DOHH2 (cell line): ENCODE measurements around the gene MAL.

ENCODE experiments used
- H3F3A ChIP-seq: fragments of 200-600 bp; sonication (generic), shearing (Covaris generic); 2 replicates; pipeline ENCODE4 v1.6.0; 2016; ENCODE audit warnings: antibody characterized with exemption, mild to moderate bottlenecking; ENCODE audit not compliant: control insufficient read depth, insufficient read depth
- H3K27ac ChIP-seq: fragments of 200-600 bp; sonication (generic); 2 replicates; pipeline ENCODE4 v1.5.1; 2014; ENCODE audit warnings: low read depth, mild to moderate bottlenecking, low read length, moderate library complexity
- H3K27me3 ChIP-seq: fragments of 200-600 bp; sonication (generic); 2 replicates; pipeline ENCODE4 v1.6.1; 2014; ENCODE audit warnings: mild to moderate bottlenecking, low read length, mixed read lengths; ENCODE audit not compliant: control insufficient read depth
- H3K36me3 ChIP-seq: fragments of 200-600 bp; sonication (generic); 2 replicates; pipeline ENCODE4 v1.6.1; 2014; ENCODE audit warnings: mild to moderate bottlenecking, low read length, moderate library complexity, mixed read lengths; ENCODE audit not compliant: control insufficient read depth
- H3K4me1 ChIP-seq: fragments of 200-600 bp; sonication (generic); 2 replicates; pipeline ENCODE4 v1.6.1; 2014; ENCODE audit warnings: mild to moderate bottlenecking, low read length, mixed read lengths; ENCODE audit not compliant: control insufficient read depth
- H3K4me2 ChIP-seq: fragments of 200-600 bp; sonication (generic); 2 replicates; pipeline ENCODE4 v1.6.0; 2014; ENCODE audit warnings: mild to moderate bottlenecking, low read length, moderate library complexity
- H3K4me3 ChIP-seq: fragments of 200-600 bp; sonication (generic); 2 replicates; pipeline ENCODE4 v1.5.1; 2014; ENCODE audit warnings: mild to moderate bottlenecking, low read length, mixed read lengths
- H3K79me2 ChIP-seq: fragments of 200-600 bp; sonication (generic); 2 replicates; pipeline ENCODE4 v1.6.1; 2014; ENCODE audit warnings: mild to moderate bottlenecking, low read length, mixed read lengths; ENCODE audit not compliant: control insufficient read depth
- H3K9me2 ChIP-seq: fragments of 200-600 bp; sonication (generic); replicated peaks from 2 replicates; pipeline ENCODE4 v1.6.1; 2014; ENCODE audit warnings: mild to moderate bottlenecking, low read length, mixed read lengths; ENCODE audit not compliant: control insufficient read depth
- H3K9me3 ChIP-seq: fragments of 200-600 bp; sonication (generic); 2 replicates; pipeline ENCODE4 v1.6.1; 2014; ENCODE audit warnings: antibody characterized with exemption, low read length, mixed read lengths; ENCODE audit not compliant: control insufficient read depth, insufficient read depth
- H4K20me1 ChIP-seq: fragments of 200-600 bp; sonication (generic); 2 replicates; pipeline ENCODE4 v1.6.0; 2014; ENCODE audit warnings: low read depth, mild to moderate bottlenecking, antibody characterized with exemption, low read length, moderate library complexity; ENCODE audit not compliant: control insufficient read depth, insufficient read depth
- EZH2phosphoT487 ChIP-seq: fragments of 200-600 bp; sonication (generic); IDR thresholded peaks from 2 replicates; pipeline ENCODE4 v1.6.1; 2017; ENCODE audit warnings: borderline replicate concordance, mild to moderate bottlenecking, antibody characterized with exemption, low read length, moderate library complexity, mixed read lengths
- TF ChIP-seq, protein P1 (sequence below): fragments of 200-600 bp; sonication (generic); IDR thresholded peaks from one replicate; pipeline ENCODE4 v1.5.1; 2014; ENCODE audit warnings: antibody characterized with exemption, mild to moderate bottlenecking, low read depth, low read length; ENCODE audit not compliant: poor library complexity, severe bottlenecking

MAL gene

DNA sequence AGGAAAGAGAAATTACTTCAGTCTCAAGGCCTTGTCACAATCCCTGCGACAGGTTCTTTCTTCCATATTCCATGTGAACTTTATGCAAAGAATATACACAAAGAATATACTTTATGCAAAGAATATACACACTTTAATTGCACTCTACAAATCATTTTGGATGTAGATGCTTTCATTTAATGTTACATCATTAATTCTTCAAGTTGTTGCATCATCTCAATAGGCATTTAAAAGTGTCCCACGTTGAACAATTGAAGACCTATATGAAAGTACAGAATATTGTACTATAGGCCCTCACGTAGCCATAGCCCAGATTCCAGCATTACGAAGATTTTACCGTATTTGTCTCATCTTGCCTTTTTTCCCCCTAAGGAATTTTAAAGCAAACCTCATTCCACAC lies 33.1 kb upstream of the MAL start:
- Histone ChIP-seq H3K27ac (no peak overlapping the region), H3K27me3 (peaks cover 3% of the 10 kb centered on the region; the same call in 1 of the 2 replicates)

GRCh38 chr2:94993176-94994062 lies 32.1 kb upstream of the MAL start:
- Histone ChIP-seq H3K9me2 (no peaks in the 10 kb centered on the region), H3K27me3 (peaks cover 3% of the 10 kb centered on the region; the same call in 1 of the 2 replicates)

More for the DNA sequence above, 33.1 kb upstream of the MAL start:
- Histone ChIP-seq H3K9me2 (no peaks in the 10 kb centered on the region), H3K4me2 (no peak overlapping the region), H3K9me3 (no peaks in the 10 kb centered on the region), H3K4me1 (no peaks in the 10 kb centered on the region), H4K20me1 (no peaks in the 10 kb centered on the region), H3K4me3 (no peak overlapping the region), H3F3A (no peaks in the 10 kb centered on the region), H3K36me3 (no peaks in the 10 kb centered on the region), H3K79me2 (no peaks in the 10 kb centered on the region)
- TF ChIP-seq EZH2phosphoT487: no peak
- TF ChIP-seq, protein P1, sequence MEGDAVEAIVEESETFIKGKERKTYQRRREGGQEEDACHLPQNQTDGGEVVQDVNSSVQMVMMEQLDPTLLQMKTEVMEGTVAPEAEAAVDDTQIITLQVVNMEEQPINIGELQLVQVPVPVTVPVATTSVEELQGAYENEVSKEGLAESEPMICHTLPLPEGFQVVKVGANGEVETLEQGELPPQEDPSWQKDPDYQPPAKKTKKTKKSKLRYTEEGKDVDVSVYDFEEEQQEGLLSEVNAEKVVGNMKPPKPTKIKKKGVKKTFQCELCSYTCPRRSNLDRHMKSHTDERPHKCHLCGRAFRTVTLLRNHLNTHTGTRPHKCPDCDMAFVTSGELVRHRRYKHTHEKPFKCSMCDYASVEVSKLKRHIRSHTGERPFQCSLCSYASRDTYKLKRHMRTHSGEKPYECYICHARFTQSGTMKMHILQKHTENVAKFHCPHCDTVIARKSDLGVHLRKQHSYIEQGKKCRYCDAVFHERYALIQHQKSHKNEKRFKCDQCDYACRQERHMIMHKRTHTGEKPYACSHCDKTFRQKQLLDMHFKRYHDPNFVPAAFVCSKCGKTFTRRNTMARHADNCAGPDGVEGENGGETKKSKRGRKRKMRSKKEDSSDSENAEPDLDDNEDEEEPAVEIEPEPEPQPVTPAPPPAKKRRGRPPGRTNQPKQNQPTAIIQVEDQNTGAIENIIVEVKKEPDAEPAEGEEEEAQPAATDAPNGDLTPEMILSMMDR: no peak

DNA sequence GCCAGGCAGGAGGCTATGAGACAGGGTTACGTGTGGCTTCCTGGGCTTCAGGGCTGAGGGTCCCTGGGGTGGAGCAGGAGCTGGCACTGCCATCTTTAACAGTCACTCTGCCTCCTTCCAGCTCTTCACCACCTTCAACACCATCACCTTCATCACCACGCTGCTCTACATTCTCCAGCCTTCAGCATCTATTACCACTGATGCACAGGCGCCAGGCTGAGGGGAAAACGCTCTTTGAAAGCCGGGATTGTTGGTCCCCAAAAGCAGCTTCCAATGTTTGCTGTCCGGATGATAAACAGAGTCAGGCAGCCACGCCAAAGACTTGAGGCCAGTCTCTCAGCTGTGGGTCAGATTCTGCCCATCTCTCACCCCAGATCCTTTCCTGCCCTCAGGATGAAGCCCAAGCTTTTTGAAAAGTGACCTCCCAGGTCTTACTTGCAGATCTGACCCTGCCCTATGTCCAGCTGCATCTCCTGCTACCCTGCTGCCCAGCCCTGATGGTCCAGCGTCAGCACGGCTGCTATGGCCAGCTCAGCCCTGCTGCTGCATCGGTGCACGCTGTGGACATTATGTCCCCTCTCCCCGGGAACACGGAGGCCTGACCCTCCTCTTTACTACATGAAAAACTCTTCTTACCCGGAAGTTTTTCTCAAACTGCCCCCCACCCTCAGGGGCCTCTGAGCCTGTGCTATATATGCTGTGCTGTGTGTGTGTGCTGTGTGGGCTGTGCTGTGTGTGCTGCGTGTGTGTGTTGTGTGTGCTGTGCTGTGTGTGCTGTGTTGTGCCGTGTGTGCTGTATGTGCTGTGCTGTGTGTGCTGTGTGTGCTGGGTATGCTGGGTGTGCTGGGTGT lies 31.2 kb upstream of the MAL start:
- H3K4me3 ChIP-seq: no peak overlapping the region
- no peaks in the 10 kb centered on the region for H3K9me2 ChIP-seq
- H3F3A ChIP-seq: no peaks in the 10 kb centered on the region
- H3K9me3 ChIP-seq: no peaks in the 10 kb centered on the region
- H3K79me2 ChIP-seq: no peaks in the 10 kb centered on the region
- H3K4me1 ChIP-seq: no peaks in the 10 kb centered on the region
- H3K36me3 ChIP-seq: no peaks in the 10 kb centered on the region
- no peak for TF ChIP-seq EZH2phosphoT487
- TF ChIP-seq, protein P1: no peak
- H3K4me2 ChIP-seq: no peak overlapping the region
- H4K20me1 ChIP-seq: no peaks in the 10 kb centered on the region
- H3K27me3 ChIP-seq: no peaks in the 10 kb centered on the region
- no peak overlapping the region for H3K27ac ChIP-seq

More at GRCh38 chr2:94993176-94994062, 32.1 kb upstream of the MAL start:
- TF ChIP-seq, protein P1: no peak
- H3K9me3 ChIP-seq: no peaks in the 10 kb centered on the region
- no peak overlapping the region for H3K4me3 ChIP-seq
- H3F3A ChIP-seq: no peaks in the 10 kb centered on the region
- no peaks in the 10 kb centered on the region for H4K20me1 ChIP-seq
- H3K27ac ChIP-seq: no peak overlapping the region
- no peaks in the 10 kb centered on the region for H3K4me1 ChIP-seq
- no peaks in the 10 kb centered on the region for H3K79me2 ChIP-seq
- H3K4me2 ChIP-seq: no peak overlapping the region
- no peaks in the 10 kb centered on the region for H3K36me3 ChIP-seq
